Fibroblast of skin of right biceps (primary cell): ENCODE data around the gene CRYBB1.

Source experiments
- DNase-seq: peaks from one replicate; pipeline ENCODE4 v3.0.0-alpha.2; 2013

CRYBB1 gene

GRCh38 chr22:26550498-26551033 lies 67.3 kb downstream of the CRYBB1 start:
- peak; percentile 87 for DNase-seq

GRCh38 chr22:26549902-26550497 lies 67.8 kb downstream of the CRYBB1 start:
- DNase-seq = no peak
